Vagina (tissue), 2 donors: Measurements from ENCODE around the gene EYS. TPM values are rescaled to one million over a fixed set of nuclear protein-coding genes. Genes with fewer than 3 reads are reported as not detected.

Source experiments
- DNase-seq, 2 donors: peaks; one replicate each; pipeline ENCODE4 v3.0.0-alpha.2; 2017; ENCODE audit errors: extremely low spot score in 2 of 2
- H3K27ac ChIP-seq: fragments of 200-600 bp; sonication (generic); one replicate; pipeline ENCODE4 v1.5.1; 2019
- H3K27me3 ChIP-seq: fragments of 200-600 bp; sonication (generic); one replicate; pipeline ENCODE4 v1.5.1; 2019
- H3K36me3 ChIP-seq, 2 donors: fragments of 200-600 bp; sonication (generic); one replicate each; pipeline ENCODE4 v1.5.1; 2017 to 2019
- H3K4me1 ChIP-seq: fragments of 200-600 bp; sonication (generic); one replicate; pipeline ENCODE4 v1.5.1; 2019
- H3K4me3 ChIP-seq, 2 donors: fragments of 200-600 bp; sonication (generic); 1 replicate in 1 of 2; 2 replicates in 1 of 2; pipeline ENCODE4 v1.5.1; 2016 to 2019
- H3K9me3 ChIP-seq: fragments of 200-600 bp; sonication (generic); one replicate; pipeline ENCODE4 v1.5.1; 2019
- POLR2A ChIP-seq, 2 donors: fragments of 450-650 bp; IDR thresholded peaks; one replicate each; pipeline ENCODE4 v1.6.1; 2017; ENCODE audit warnings: antibody characterized with exemption in 2 of 2, mild to moderate bottlenecking in 2 of 2, moderate library complexity in 2 of 2
- POLR2AphosphoS5 ChIP-seq, 2 donors: sonication (generic); formaldehyde crosslinking; IDR thresholded peaks; one replicate each; pipeline ENCODE4 v1.9.0; 2017; ENCODE audit warnings: antibody characterized with exemption in 2 of 2, mild to moderate bottlenecking in 2 of 2, low read depth in 1 of 2; ENCODE audit not compliant: insufficient read depth in 1 of 2
- intact Hi-C: fragments of 100-400 bp; cut with DNase I; formaldehyde crosslinking; loops from one replicate; pipeline ENCODE4 v1.15.1; 2023
- total RNA-seq: library from RNA; depleted of rRNA; stranded (reverse); fragments of >200 nt; gene quantifications from one replicate; pipeline ENCODE4 v1.2.3, GENCODE V29; 2016
- TF ChIP-seq, protein P1 (sequence below), 3 experiments: fragments of 450-650 bp in 2 of 3; fragments of 200-600 bp in 1 of 3; sonication (generic) in 1 of 3; IDR thresholded peaks; one replicate each; pipeline ENCODE4 v1.5.1; 2017 to 2019; ENCODE audit warnings: antibody characterized with exemption in 3 of 3, mild to moderate bottlenecking in 2 of 3, moderate library complexity in 2 of 3

Gene EYS
- total RNA-seq, 1 donor from 2014 or later: not detected

DNA sequence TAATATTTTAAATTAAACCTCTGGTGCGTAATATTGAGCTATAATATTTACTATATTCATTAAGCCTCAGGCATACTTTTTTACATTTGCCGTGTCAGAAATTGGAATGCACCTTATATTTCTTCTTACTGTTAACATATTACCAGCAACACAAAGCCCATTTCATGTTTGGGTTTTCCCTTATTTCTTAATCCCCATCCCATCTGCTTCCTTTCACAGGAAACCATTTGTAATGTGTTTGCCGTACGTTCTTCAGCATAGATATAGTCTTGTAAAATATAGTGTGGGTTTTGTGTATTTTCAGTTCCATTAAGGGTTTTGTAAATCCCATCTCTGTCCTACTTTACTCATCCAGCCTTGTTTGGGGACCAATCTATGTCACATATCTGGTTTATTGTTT is 6.5 kb downstream of the EYS start:
- no peak for TF ChIP-seq POLR2A (IDR thresholded peaks at IDR 0.05)
- no peak overlapping the region for H3K27ac ChIP-seq
- no peak overlapping the region for H3K4me3 ChIP-seq
- H3K4me1 ChIP-seq: no peaks in the 10 kb centered on the region
- H3K9me3 ChIP-seq: no peaks in the 10 kb centered on the region
- DNase-seq: no peak
- H3K36me3 ChIP-seq: no peaks in the 10 kb centered on the region
- intact Hi-C loops: no loop called here
- H3K27me3 ChIP-seq: no peaks in the 10 kb centered on the region

DNA sequence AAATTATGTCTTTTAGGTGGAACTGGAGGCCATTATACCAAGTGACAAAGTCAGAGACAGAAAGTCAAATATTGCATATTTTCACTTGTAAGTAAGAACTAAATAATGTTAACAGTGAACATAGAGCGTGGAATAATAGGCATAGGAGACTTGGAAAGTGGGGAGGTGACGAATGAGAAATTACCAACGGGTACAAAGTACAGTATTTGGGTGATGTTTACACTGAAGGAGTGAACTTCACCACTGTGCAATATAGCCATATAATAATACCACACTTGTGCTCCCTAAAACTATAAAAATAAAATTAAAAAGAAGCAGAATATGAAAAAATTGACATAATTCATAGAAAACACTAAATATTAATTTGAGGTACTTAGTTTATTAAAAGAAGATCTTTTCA is 14.9 kb downstream of the EYS start:
- Histone ChIP-seq H3K4me1 (no peaks in the 10 kb centered on the region), H3K27ac (no peak overlapping the region), H3K27me3 (no peaks in the 10 kb centered on the region), H3K9me3 (no peaks in the 10 kb centered on the region), H3K4me3 (no peak overlapping the region), H3K36me3 (no peaks in the 10 kb centered on the region)
- no peak for DNase-seq
- TF ChIP-seq POLR2AphosphoS5 (IDR thresholded peaks at IDR 0.05; ENCODE audit: insufficient read depth in 1 of 2, low read depth in 1 of 2): no peak
- TF ChIP-seq, protein P1, sequence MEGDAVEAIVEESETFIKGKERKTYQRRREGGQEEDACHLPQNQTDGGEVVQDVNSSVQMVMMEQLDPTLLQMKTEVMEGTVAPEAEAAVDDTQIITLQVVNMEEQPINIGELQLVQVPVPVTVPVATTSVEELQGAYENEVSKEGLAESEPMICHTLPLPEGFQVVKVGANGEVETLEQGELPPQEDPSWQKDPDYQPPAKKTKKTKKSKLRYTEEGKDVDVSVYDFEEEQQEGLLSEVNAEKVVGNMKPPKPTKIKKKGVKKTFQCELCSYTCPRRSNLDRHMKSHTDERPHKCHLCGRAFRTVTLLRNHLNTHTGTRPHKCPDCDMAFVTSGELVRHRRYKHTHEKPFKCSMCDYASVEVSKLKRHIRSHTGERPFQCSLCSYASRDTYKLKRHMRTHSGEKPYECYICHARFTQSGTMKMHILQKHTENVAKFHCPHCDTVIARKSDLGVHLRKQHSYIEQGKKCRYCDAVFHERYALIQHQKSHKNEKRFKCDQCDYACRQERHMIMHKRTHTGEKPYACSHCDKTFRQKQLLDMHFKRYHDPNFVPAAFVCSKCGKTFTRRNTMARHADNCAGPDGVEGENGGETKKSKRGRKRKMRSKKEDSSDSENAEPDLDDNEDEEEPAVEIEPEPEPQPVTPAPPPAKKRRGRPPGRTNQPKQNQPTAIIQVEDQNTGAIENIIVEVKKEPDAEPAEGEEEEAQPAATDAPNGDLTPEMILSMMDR (IDR thresholded peaks at IDR 0.05): no peak
- no peak for TF ChIP-seq POLR2A (IDR thresholded peaks at IDR 0.05)
- intact Hi-C loops: no loop called here

DNA sequence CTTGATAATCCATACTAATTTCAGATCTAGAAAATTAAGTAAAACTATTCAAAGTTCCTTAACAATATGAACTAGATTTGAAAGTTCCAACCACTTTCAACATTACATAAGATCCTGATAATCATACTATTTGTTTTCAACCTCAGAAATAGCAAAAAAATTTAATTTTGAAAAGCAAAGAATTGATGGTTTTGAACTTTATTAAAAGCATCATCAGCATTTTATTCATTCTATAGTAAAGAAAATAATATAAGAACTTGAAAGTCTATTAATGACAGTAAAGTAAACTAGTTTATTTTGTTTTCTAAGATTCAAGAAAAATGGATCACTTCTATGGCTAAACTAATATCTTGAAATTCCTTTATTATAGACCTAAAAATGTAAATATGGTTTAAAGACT is 26.8 kb downstream of the EYS start:
- intact Hi-C loops: no loop called here
- no peak overlapping the region for H3K27ac ChIP-seq
- TF ChIP-seq POLR2A (IDR thresholded peaks at IDR 0.05): no peak
- no peak for TF ChIP-seq POLR2AphosphoS5 (IDR thresholded peaks at IDR 0.05; ENCODE audit: insufficient read depth in 1 of 2, low read depth in 1 of 2)
- TF ChIP-seq, protein P1 (IDR thresholded peaks at IDR 0.05): no peak
- no peaks in the 10 kb centered on the region for H3K9me3 ChIP-seq
- no peak overlapping the region for H3K4me3 ChIP-seq
- H3K27me3 ChIP-seq: no peaks in the 10 kb centered on the region
- H3K36me3 ChIP-seq: no peaks in the 10 kb centered on the region
- H3K4me1 ChIP-seq: no peaks in the 10 kb centered on the region
- no peak for DNase-seq

DNA sequence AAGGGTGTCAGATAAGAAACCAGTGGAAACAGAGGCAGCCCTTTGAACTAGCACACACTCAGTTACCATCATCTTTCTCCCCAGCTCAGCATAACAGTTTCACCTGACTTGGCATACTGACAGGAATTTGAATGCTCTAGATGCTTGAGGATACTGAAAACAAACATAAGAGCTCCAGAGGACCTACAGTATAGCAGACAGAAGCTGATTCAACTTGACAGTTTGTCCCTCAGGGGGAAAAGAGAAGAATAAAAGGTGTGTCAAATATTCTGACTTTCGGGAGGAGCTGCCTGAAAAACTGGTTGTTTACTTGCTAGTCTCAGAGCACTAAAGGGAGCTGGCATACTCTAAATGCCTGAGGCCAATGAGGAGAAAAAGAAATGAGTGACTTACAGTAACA is 35.1 kb downstream of the EYS start:
- DNase-seq: no peak
- Histone ChIP-seq H3K9me3 (no peaks in the 10 kb centered on the region), H3K4me3 (no peak overlapping the region), H3K36me3 (no peaks in the 10 kb centered on the region), H3K4me1 (no peaks in the 10 kb centered on the region), H3K27me3 (no peaks in the 10 kb centered on the region), H3K27ac (no peak overlapping the region)
- TF ChIP-seq, protein P1 (IDR thresholded peaks at IDR 0.05): no peak
- TF ChIP-seq POLR2A (IDR thresholded peaks at IDR 0.05): no peak
- intact Hi-C loops: no loop called here

DNA sequence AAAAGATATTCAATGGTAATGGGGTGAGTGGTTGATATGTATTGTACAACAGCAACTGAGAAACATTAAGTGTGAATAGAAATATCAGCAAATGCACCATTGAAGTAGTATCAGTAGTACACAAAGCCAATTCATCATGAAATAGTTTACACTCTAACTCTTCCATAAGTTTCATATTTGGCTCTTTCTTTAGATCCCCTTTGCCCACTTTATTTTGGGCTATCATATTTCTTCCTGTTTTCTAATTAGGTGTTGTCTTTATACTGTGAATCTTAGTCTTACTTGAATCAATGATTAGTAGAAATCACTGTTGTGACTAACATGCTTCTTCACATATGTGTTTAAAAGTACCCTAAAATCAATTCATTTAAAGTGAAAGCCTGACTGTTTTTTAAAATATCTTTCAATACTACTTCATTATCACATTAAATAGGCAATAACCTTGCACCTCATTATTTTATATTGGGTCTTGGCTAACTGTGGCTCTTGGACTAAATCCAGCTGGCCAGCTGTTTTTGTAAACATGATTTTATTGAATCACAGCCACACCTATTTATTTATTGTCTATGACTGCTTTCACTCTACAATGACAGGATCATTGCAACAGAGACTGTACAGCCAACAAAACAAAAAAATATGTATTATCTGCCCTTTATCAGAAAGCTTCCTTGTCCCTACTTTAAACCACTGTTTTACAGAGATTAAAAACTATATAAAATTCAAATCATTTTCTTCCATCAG is 38.9 kb downstream of the EYS start:
- H3K27me3 ChIP-seq: no peaks in the 10 kb centered on the region
- H3K4me3 ChIP-seq: no peak overlapping the region
- TF ChIP-seq, protein P1 (IDR thresholded peaks at IDR 0.05): no peak
- TF ChIP-seq POLR2AphosphoS5 (IDR thresholded peaks at IDR 0.05; ENCODE audit: insufficient read depth in 1 of 2, low read depth in 1 of 2): no peak
- no peak for TF ChIP-seq POLR2A (IDR thresholded peaks at IDR 0.05)
- no peak overlapping the region for H3K27ac ChIP-seq
- no peak for DNase-seq
- H3K4me1 ChIP-seq: no peaks in the 10 kb centered on the region
- intact Hi-C loops: no loop called here
- H3K36me3 ChIP-seq: no peaks in the 10 kb centered on the region
- no peaks in the 10 kb centered on the region for H3K9me3 ChIP-seq
